Measurements from ENCODE around the gene KCTD20.
"Not testable (repeated sequence)": the region's sequence is repeated elsewhere in the genome, so short reads cannot be mapped to it uniquely, and the experiment has no call there.

The KCTD20 gene
- long read RNA-seq, donor 1, full-length matches to known transcripts: 9 of 9 reads
- long read RNA-seq, donor 1, partial matches to known transcripts: 0 of 9 reads
- long read RNA-seq, donor 1, other reads (novel, unspliced or antisense): 0 of 9 reads
- long read RNA-seq, donor 2, full-length matches to known transcripts: 5 of 5 reads
- long read RNA-seq, donor 2, partial matches to known transcripts: 0 of 5 reads
- long read RNA-seq, donor 2, other reads (novel, unspliced or antisense): 0 of 5 reads
- long read RNA-seq, donor 3, full-length matches to known transcripts: 6 of 6 reads
- long read RNA-seq, donor 3, partial matches to known transcripts: 0 of 6 reads
- long read RNA-seq, donor 3, other reads (novel, unspliced or antisense): 0 of 6 reads
- long read RNA-seq, donor 4, full-length matches to known transcripts: 5 of 20 reads
- long read RNA-seq, donor 4, partial matches to known transcripts: 15 of 20 reads
- long read RNA-seq, donor 4, other reads (novel, unspliced or antisense): 0 of 20 reads
- long read RNA-seq, donor 5, full-length matches to known transcripts: 5 of 5 reads
- long read RNA-seq, donor 5, partial matches to known transcripts: 0 of 5 reads
- long read RNA-seq, donor 5, other reads (novel, unspliced or antisense): 0 of 5 reads
- long read RNA-seq, donor 6, full-length matches to known transcripts: 7 of 13 reads
- long read RNA-seq, donor 6, partial matches to known transcripts: 6 of 13 reads
- long read RNA-seq, donor 6, other reads (novel, unspliced or antisense): 0 of 13 reads
- long read RNA-seq, donor 7, full-length matches to known transcripts: 17 of 17 reads
- long read RNA-seq, donor 7, partial matches to known transcripts: 0 of 17 reads
- long read RNA-seq, donor 7, other reads (novel, unspliced or antisense): 0 of 17 reads
- long read RNA-seq, donor 8, full-length matches to known transcripts: 9 of 9 reads
- long read RNA-seq, donor 8, partial matches to known transcripts: 0 of 9 reads
- long read RNA-seq, donor 8, other reads (novel, unspliced or antisense): 0 of 9 reads

GRCh38 chr6:36442671-36443470, at the start of gene KCTD20, which contains the start of gene PXT1:
Gene KCTD20 (plus strand): TSS chr6:36443000. CDS start chr6:36470098, 27,098 bp downstream.
Gene PXT1 (minus strand): TSS chr6:36442854. CDS start chr6:36426082, 16,772 bp downstream.
- peak; percentile 94 for DNase-seq

DNA sequence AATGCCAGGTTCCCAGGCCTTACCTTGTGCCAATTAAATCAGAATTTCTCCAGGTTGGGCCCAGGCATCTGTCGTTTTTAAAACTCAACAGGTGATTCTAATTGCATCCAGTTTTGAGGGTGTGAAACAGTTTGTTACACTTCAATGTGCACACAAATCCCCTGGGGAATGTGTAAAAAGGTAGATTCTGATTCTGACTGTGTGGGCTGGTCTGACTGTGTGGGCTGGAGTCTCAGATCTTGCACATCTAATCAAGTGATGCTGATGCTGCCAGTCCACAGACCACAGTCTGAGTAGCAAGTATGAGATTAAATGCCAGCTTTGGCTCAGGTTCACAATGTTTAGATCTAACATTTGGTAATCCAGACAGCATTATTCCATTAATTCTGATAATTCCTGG, 42.8 kb upstream of the KCTD20 start:
- DNase-seq: no peak

DNA sequence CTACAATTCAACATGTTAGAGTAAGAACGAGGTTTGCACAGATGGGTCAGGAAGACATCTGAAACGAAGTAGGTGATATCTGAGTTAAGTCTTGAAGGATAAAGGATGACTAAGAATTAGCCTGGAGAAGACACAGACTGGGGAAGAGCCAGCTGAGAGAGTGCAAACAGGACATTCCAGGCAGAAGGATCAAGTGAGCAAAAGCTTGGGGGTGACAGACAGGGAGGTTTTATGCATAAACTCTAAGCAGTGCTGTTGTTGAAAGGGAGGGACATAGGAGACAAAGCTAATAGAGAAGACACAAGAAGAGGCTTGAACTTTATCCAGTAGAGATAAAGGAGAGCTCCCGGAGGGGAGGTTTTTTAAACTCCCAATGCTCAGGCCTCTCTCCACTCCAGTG, 40.3 kb upstream of the KCTD20 start:
- no peak for DNase-seq

DNA sequence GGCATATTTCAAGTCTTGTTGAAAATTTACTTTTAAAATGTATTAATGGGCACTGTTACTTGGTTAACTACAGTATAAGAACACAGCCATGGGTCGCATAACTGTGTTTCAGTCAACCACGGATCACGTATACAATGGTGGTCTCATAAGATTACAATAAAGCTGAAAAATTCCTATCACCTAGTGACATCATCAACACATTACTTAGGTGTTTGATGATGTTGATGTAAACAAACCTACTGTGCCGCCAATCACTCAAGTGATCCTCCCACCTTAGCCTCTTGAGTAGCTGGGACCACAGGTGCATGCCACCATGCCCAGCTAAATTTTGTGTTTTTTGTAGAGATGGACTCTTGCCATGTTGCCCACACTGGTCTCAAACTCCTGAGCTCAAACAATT, 38.6 kb upstream of the KCTD20 start:
- no peak for DNase-seq

- DNase-seq: not testable (repeated sequence)
Measured at GRCh38 chr6:36409718-36410117, 33.1 kb upstream of the KCTD20 start.

GRCh38 chr6:36413489-36414480, 29.0 kb upstream of the KCTD20 start:
- no peak for DNase-seq

- DNase-seq: no peak
Measured at GRCh38 chr6:36414481-36414880, 28.3 kb upstream of the KCTD20 start.

DNA sequence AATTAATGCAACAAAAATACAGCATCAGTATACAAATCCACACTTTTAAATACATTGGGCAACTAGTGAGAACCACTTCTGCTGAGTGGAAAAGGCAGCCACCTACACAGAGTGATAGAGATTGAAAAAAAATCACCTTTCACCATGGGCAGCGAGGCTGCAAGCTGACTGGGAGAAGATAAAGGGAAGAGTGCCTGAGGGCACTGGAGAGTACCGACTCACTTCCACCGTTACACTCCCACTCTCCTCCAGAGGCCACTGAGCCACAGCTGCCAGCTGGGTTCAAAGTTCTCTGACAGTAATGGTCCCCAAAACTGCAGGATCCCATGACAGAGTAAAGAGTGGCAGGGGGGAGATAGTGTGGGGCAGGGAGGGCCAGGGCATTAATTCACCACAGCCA, 24.2 kb upstream of the KCTD20 start:
- DNase-seq: no peak

GRCh38 chr6:36419310-36419709, 23.5 kb upstream of the KCTD20 start:
- DNase-seq: no peak

DNA sequence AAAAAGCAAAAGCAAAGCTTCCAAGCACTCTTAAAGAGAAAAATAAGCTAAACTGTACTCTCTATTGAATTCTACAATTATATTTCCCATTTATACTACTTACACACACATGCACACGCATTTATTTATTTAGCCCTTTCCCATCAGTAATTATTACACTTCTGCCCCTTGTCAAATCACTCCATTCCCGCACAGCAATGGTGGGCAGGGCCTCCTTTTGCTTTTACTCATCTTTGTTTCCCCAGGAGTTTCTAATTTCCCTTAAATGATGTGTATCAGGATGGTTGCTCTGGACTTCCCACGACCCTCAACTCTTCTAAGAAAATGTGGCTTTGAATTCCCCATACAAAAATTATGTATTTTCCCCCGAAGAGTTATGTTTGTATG, 20.1 kb upstream of the KCTD20 start:
- no peak for DNase-seq

- DNase-seq: peak; percentile 91
Measured at GRCh38 chr6:36423101-36423824, 19.5 kb upstream of the KCTD20 start.

GRCh38 chr6:36426622-36427021, 16.2 kb upstream of the KCTD20 start:
- no peak for DNase-seq

- no peak for DNase-seq
Measured at GRCh38 chr6:36428911-36429310, 13.9 kb upstream of the KCTD20 start.

GRCh38 chr6:36430351-36430750, 12.4 kb upstream of the KCTD20 start:
- DNase-seq: no peak

GRCh38 chr6:36431197-36431596, 11.6 kb upstream of the KCTD20 start:
- DNase-seq: no peak

- DNase-seq: no peak
Measured at GRCh38 chr6:36432151-36432671, 10.6 kb upstream of the KCTD20 start.

DNA sequence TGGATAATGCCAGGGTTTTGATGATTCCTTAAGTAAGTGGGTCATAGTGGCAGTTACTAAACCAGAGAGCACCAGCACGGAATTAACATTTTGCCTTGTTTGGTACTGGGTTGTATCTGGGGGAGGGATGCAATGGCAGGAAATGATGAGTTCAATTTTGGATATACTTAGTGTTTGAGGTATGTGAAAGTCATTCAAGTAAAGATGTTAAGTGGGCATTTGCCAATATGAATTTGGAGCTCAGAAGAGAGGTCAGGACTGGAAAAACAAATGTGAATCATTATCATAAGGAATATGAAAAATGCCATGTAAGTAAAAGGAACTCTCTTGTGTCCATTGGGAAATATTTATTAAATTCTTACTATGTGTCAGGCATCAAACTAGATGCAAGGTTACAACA, 6.3 kb upstream of the KCTD20 start:
- DNase-seq: no peak

DNA sequence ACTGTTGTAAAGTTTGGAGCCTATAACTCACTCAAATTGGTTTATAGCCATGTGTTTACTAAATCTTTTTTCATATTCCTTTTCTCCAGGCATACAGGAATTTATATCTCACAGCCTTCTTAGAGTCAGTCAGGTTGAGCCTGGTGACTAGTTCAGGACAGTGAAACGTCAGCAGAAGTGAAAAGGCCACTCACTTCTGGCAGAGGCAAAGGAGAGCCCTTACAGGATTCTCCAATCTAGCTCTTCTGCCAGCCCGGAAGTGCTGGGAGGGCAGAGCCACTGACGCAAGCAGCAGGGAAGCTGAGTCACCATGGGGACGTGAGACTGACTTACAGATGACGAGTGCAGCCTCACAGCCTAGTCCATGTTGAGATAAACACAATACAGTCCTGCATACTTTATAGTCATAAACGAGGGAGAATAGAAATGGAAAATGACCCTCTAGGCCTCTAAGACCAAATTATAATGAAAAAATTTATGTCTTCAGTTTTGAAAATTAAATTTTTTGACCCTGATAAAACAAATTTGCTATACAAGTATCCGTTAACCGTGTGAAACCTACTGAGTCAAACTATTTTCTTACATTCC, 1.4 kb upstream of the KCTD20 start:
- DNase-seq: peak; percentile 19

DNA sequence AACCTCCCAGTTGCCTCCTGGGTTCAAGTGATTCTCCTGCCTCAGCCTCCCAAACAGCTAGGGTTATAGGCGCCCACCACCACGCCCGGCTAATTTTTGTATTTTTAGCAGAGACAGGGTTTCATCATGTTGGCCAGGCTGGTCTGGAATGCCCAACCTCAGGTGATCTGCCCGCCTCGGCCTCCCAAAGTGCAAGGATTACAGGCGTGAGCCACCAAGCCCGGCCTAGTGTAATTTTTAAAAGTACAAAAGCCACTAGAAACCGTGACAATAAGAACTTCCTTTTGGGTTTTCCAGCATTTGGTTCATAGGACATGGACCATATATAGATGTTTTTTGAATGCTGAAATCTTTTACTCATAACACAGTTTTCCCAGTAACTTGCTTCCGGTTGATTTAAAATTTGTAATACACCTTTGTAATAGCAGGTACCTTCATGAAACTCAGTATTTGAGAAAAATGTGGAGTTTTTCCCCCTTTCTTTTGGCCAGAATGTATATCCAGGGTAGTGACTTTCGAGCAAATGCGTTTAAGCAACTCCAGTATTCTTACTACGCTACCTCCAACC, 613 bp upstream of the KCTD20 start:
- no peak for DNase-seq
